HG02798 (cell line): ENCODE measurements around the gene THBS2.
"Not testable (repeated sequence)": the region's sequence is repeated elsewhere in the genome, so short reads cannot be mapped to it uniquely, and the experiment has no call there.

Source experiments
- ATAC-seq: cut with Tn5 transposase; IDR thresholded peaks from one replicate; pipeline ENCODE4 v1.9.1; 2021; ENCODE audit warnings: mild to moderate bottlenecking; ENCODE audit not compliant: unreplicated experiment, poor library complexity

THBS2 gene

GRCh38 chr6:169274781-169275180 lies 21.1 kb upstream of the THBS2 start:
- no peak for ATAC-seq

GRCh38 chr6:169273511-169273910 lies 19.9 kb upstream of the THBS2 start:
- no peak for ATAC-seq

GRCh38 chr6:169271877-169272216 lies 18.2 kb upstream of the THBS2 start:
- ATAC-seq = no peak

GRCh38 chr6:169271158-169271876 lies 17.7 kb upstream of the THBS2 start:
- no peak for ATAC-seq

GRCh38 chr6:169270077-169270380 lies 16.4 kb upstream of the THBS2 start:
- ATAC-seq = not testable (repeated sequence)

GRCh38 chr6:169269180-169270076 lies 15.8 kb upstream of the THBS2 start:
- no peak for ATAC-seq

- no peak for ATAC-seq
These were observed 14.6 kb upstream of the THBS2 start for GRCh38 chr6:169268276-169268675.

- no peak for ATAC-seq
These were observed 13.3 kb upstream of the THBS2 start for GRCh38 chr6:169266746-169267591.

GRCh38 chr6:169266261-169266660 lies 12.6 kb upstream of the THBS2 start:
- ATAC-seq = no peak

- no peak for ATAC-seq
These were observed 12.0 kb upstream of the THBS2 start for GRCh38 chr6:169265486-169266131.

GRCh38 chr6:169263836-169264608 lies 10.4 kb upstream of the THBS2 start:
- no peak for ATAC-seq

- no peak for ATAC-seq
These were observed 9.7 kb upstream of the THBS2 start for GRCh38 chr6:169263374-169263773.

GRCh38 chr6:169262602-169263001 lies 9.0 kb upstream of the THBS2 start:
- not testable (repeated sequence) for ATAC-seq

- ATAC-seq = no peak
These were observed 2.9 kb upstream of the THBS2 start for GRCh38 chr6:169256518-169256917.

GRCh38 chr6:169256061-169256460 lies 2.4 kb upstream of the THBS2 start:
- no peak for ATAC-seq

- ATAC-seq = no peak
These were observed 2.0 kb upstream of the THBS2 start for GRCh38 chr6:169255643-169256042.

- ATAC-seq = no peak
These were observed 1.0 kb upstream of the THBS2 start for GRCh38 chr6:169254456-169255316.

- ATAC-seq = no peak
These were observed 999 bp downstream of the THBS2 start for GRCh38 chr6:169252505-169253189.
